ENCODE results near the gene EML2. TPM values are rescaled to one million over a fixed set of nuclear protein-coding genes. Genes with fewer than 3 reads are reported as not detected.

EML2 gene
- total RNA-seq, 4 donors from 2014 or later = 1.2 to 18.4 (median 11.6) TPM

- Histone ChIP-seq H3K9me3 (no peaks in the 10 kb centered on the region), H3K27me3 (peaks cover 0 to 2% of the 10 kb centered on the region in 2 donors), H3K36me3 (no peaks in the 10 kb centered on the region), H3K27ac (no peak overlapping the region), H3K4me3 (no peak overlapping the region), H3K4me1 (peaks cover 0 to 8% of the 10 kb centered on the region in 2 donors)
- no peak for DNase-seq
- TF ChIP-seq CTCF (IDR thresholded peaks at IDR 0.05) = no peak
- intact Hi-C loops (cut with DNase I; ENCODE audit: low total_unique reads) = no loop called here
Measured at GRCh38 chr19:45637890-45638667, 1.1 kb downstream of the EML2 start.

GRCh38 chr19:45636902-45637301 is 2.3 kb downstream of the EML2 start:
- no peak for DNase-seq
- Histone ChIP-seq H3K36me3 (no peaks in the 10 kb centered on the region), H3K9me3 (no peaks in the 10 kb centered on the region), H3K27me3 (no peaks in the 10 kb centered on the region), H3K27ac (no peak overlapping the region), H3K4me1 (peaks cover 0 to 8% of the 10 kb centered on the region in 2 donors), H3K4me3 (no peak overlapping the region)
- intact Hi-C loops (cut with DNase I; ENCODE audit: low total_unique reads) = no loop called here
- TF ChIP-seq CTCF (IDR thresholded peaks at IDR 0.05) (no peak), POLR2A (IDR thresholded peaks at IDR 0.05) (no peak)

GRCh38 chr19:45636275-45636674 is 2.9 kb downstream of the EML2 start:
- Histone ChIP-seq H3K4me3 (no peak overlapping the region), H3K27me3 (no peaks in the 10 kb centered on the region), H3K36me3 (no peaks in the 10 kb centered on the region), H3K9me3 (no peaks in the 10 kb centered on the region), H3K27ac (no peak overlapping the region), H3K4me1 (peaks cover 0 to 8% of the 10 kb centered on the region in 2 donors)
- TF ChIP-seq POLR2A (IDR thresholded peaks at IDR 0.05) (no peak), CTCF (IDR thresholded peaks at IDR 0.05) (no peak)
- intact Hi-C loops (cut with DNase I; ENCODE audit: low total_unique reads) = no loop called here
- DNase-seq = no peak

- no peaks in the 10 kb centered on the region for H3K4me1 ChIP-seq
- intact Hi-C loops (cut with DNase I; ENCODE audit: low total_unique reads) = no loop called here
- no peaks in the 10 kb centered on the region for H3K27me3 ChIP-seq
- TF ChIP-seq POLR2A (IDR thresholded peaks at IDR 0.05) (no peak), CTCF (IDR thresholded peaks at IDR 0.05) (no peak)
- H3K36me3 ChIP-seq = no peaks in the 10 kb centered on the region
- no peaks in the 10 kb centered on the region for H3K9me3 ChIP-seq
- peak; percentile 30 to 51 for DNase-seq
- H3K4me3 ChIP-seq = no peak overlapping the region
- H3K27ac ChIP-seq = no peak overlapping the region
Measured at GRCh38 chr19:45632468-45633196, 6.6 kb downstream of the EML2 start.

GRCh38 chr19:45630463-45630862 is 8.7 kb downstream of the EML2 start:
- TF ChIP-seq POLR2A (IDR thresholded peaks at IDR 0.05) (no peak), CTCF (IDR thresholded peaks at IDR 0.05) (no peak)
- no peak for DNase-seq
- intact Hi-C loops (cut with DNase I; ENCODE audit: low total_unique reads) = no loop called here

More at GRCh38 chr19:45630463-45630862, 8.7 kb downstream of the EML2 start:
- Histone ChIP-seq H3K4me1 (no peaks in the 10 kb centered on the region), H3K9me3 (no peaks in the 10 kb centered on the region), H3K36me3 (no peaks in the 10 kb centered on the region), H3K4me3 (no peak overlapping the region), H3K27me3 (no peaks in the 10 kb centered on the region), H3K27ac (no peak overlapping the region)

Data from uterus (tissue), 4 donors.